CD4-positive, alpha-beta T cell (primary cell): ENCODE data around the gene LRP1B. TPM values are rescaled to one million over a fixed set of nuclear protein-coding genes. Genes with fewer than 3 reads are reported as not detected.

Experiments
- ATAC-seq: fragments of 200-7000 bp; cut with Tn5 transposase; one replicate; pipeline ENCODE4 v1.10.0; 2022; ENCODE audit warnings: mild to moderate bottlenecking; ENCODE audit not compliant: poor library complexity
- CTCF ChIA-PET: fragments of 350-600 bp; sonication (Branson Sonifier 250); formaldehyde crosslinking; loops from one replicate; lab custom pipeline; 2021; ENCODE audit warnings: antibody characterized with exemption, inconsistent platforms; lab: Charles Lee
- POLR2A ChIA-PET: fragments of 350-600 bp; sonication (Branson Sonifier 250); formaldehyde crosslinking; loops from one replicate; lab custom pipeline; 2021; ENCODE audit warnings: antibody characterized with exemption, inconsistent platforms; lab: Charles Lee
- DNase-seq, 14 experiments: peaks; one replicate each; pipeline ENCODE4 v3.0.0-alpha.2; 2013 to 2020; ENCODE audit warnings: mixed read lengths in 2 of 14
- H3K27ac ChIP-seq, 2 donors: one replicate each; pipeline versions ENCODE4 v1.5.1 to v1.7.0; 2013; ENCODE audit warnings: low read length in 2 of 2, low read depth in 1 of 2, mild to moderate bottlenecking in 1 of 2
- H3K27me3 ChIP-seq, 2 experiments: 1 replicate in 1 of 2; 2 replicates in 1 of 2; pipeline versions ENCODE4 v1.6.1 to v1.7.0; 2013; ENCODE audit warnings: low read length in 2 of 2, control low read depth in 1 of 2, mild to moderate bottlenecking in 1 of 2, moderate library complexity in 1 of 2; ENCODE audit not compliant: insufficient read depth in 2 of 2, control insufficient read depth in 1 of 2
- H3K36me3 ChIP-seq: one replicate; pipeline ENCODE4 v1.6.1; 2013; ENCODE audit warnings: low read length, control low read depth; ENCODE audit not compliant: insufficient read depth
- H3K4me1 ChIP-seq: one replicate; pipeline ENCODE4 v1.6.1; 2013; ENCODE audit warnings: low read length, control low read depth; ENCODE audit not compliant: insufficient read depth
- H3K4me3 ChIP-seq: one replicate; pipeline ENCODE4 v1.5.1; 2013; ENCODE audit warnings: mild to moderate bottlenecking, low read length, moderate library complexity
- H3K9me3 ChIP-seq, 2 experiments: 1 replicate in 1 of 2; 2 replicates in 1 of 2; pipeline versions ENCODE4 v1.6.1 to v1.7.0; 2013; ENCODE audit warnings: low read length in 2 of 2, mild to moderate bottlenecking in 2 of 2, control low read depth in 1 of 2, moderate library complexity in 1 of 2; ENCODE audit not compliant: control insufficient read depth in 1 of 2, insufficient read depth in 1 of 2
- H3K27ac Mint-ChIP-seq: one replicate; pipeline ENCODE4 v1.8.0; 2020; ENCODE audit warnings: mixed read lengths
- H3K27me3 Mint-ChIP-seq: one replicate; pipeline ENCODE4 v1.8.0; 2021; ENCODE audit warnings: mixed read lengths
- H3K36me3 Mint-ChIP-seq: one replicate; pipeline ENCODE4 v1.8.0; 2021; ENCODE audit warnings: low read depth, mixed read lengths
- H3K4me1 Mint-ChIP-seq: one replicate; pipeline ENCODE4 v1.8.0; 2021; ENCODE audit warnings: low read depth, mixed read lengths
- H3K4me3 Mint-ChIP-seq: one replicate; pipeline ENCODE4 v1.8.0; 2020; ENCODE audit warnings: mild to moderate bottlenecking, mixed read lengths
- H3K9me3 Mint-ChIP-seq: one replicate; pipeline ENCODE4 v1.8.0; 2020; ENCODE audit warnings: mixed read lengths
- CTCF ChIP-seq: fragments of 200-600 bp; IDR thresholded peaks from one replicate; pipeline ENCODE4 v1.8.0; 2022; ENCODE audit warnings: antibody characterized with exemption, mild to moderate bottlenecking
- intact Hi-C, 2 experiments: fragments of 100-400 bp; cut with DNase I in 1 of 2; cut with micrococcal nuclease in 1 of 2; formaldehyde crosslinking; loops; one replicate each; pipeline versions ENCODE4 v1.15.1 to v1.9.0; 2023 to 2025; cut with DNase I, micrococcal nuclease
- total RNA-seq, 174 experiments: library from RNA in 2 of 174; stranded (reverse) in 2 of 174; gene quantifications; one replicate each; pipeline ENCODE4 v1.2.3 and lab custom pipeline; 2021 to 2026

LRP1B gene
- total RNA-seq, 2 experiments from 2014 or later, result not detected

GRCh38 chr2:141062031-141062430 lies 1068.8 kb downstream of the LRP1B start:
- CTCF ChIA-PET, result no interaction called here

GRCh38 chr2:141058556-141058955 lies 1072.3 kb downstream of the LRP1B start:
- CTCF ChIA-PET, result no interaction called here
- H3K9me3 ChIP-seq, result no peaks in the 10 kb centered on the region
- Mint-ChIP-seq H3K36me3 (no peaks in the 10 kb centered on the region), H3K9me3 (peaks cover 2% of the 10 kb centered on the region), H3K27me3 (no peaks in the 10 kb centered on the region), H3K4me1 (no peaks in the 10 kb centered on the region), H3K27ac (no peak overlapping the region), H3K4me3 (no peak overlapping the region)
- no peak overlapping the region for H3K27ac ChIP-seq
- intact Hi-C loops, result no loop called here
- no peaks in the 10 kb centered on the region for H3K36me3 ChIP-seq
- H3K4me1 ChIP-seq, result no peaks in the 10 kb centered on the region
- DNase-seq (no peak), ATAC-seq (no peak)
- no peak for TF ChIP-seq CTCF
- H3K27me3 ChIP-seq, result no peaks in the 10 kb centered on the region
- H3K4me3 ChIP-seq, result no peak overlapping the region
- POLR2A ChIA-PET, result no interaction called here

More at GRCh38 chr2:141062031-141062430, 1068.8 kb downstream of the LRP1B start:
- Mint-ChIP-seq H3K4me3 (no peak overlapping the region), H3K27me3 (no peaks in the 10 kb centered on the region), H3K36me3 (no peaks in the 10 kb centered on the region), H3K27ac (no peak overlapping the region), H3K4me1 (no peaks in the 10 kb centered on the region), H3K9me3 (peaks cover 4% of the 10 kb centered on the region)
- intact Hi-C loops, result no loop called here
- no peak for ATAC-seq
- Histone ChIP-seq H3K36me3 (no peaks in the 10 kb centered on the region), H3K4me3 (no peak overlapping the region), H3K4me1 (no peaks in the 10 kb centered on the region), H3K9me3 (no peaks in the 10 kb centered on the region), H3K27ac (no peak overlapping the region), H3K27me3 (no peaks in the 10 kb centered on the region)
- POLR2A ChIA-PET, result no interaction called here
- TF ChIP-seq CTCF, result no peak
- no peak for DNase-seq

- no peak for TF ChIP-seq CTCF
- Mint-ChIP-seq H3K4me1 (no peaks in the 10 kb centered on the region), H3K27ac (no peak overlapping the region), H3K36me3 (no peaks in the 10 kb centered on the region), H3K4me3 (no peak overlapping the region), H3K9me3 (peaks cover 12% of the 10 kb centered on the region), H3K27me3 (no peaks in the 10 kb centered on the region)
- H3K9me3 ChIP-seq, result no peaks in the 10 kb centered on the region
- intact Hi-C loops, result no loop called here
- ChIA-PET CTCF (no interaction called here), POLR2A (no interaction called here)
- H3K27ac ChIP-seq, result no peak overlapping the region
- no peak for DNase-seq
- H3K4me3 ChIP-seq, result no peak overlapping the region
- no peaks in the 10 kb centered on the region for H3K27me3 ChIP-seq
- H3K36me3 ChIP-seq, result no peaks in the 10 kb centered on the region
- ATAC-seq, result no peak
- no peaks in the 10 kb centered on the region for H3K4me1 ChIP-seq
Measured at GRCh38 chr2:141055531-141055930, 1075.3 kb downstream of the LRP1B start.
